Mucosa of descending colon (tissue), 3 donors: Measurements from ENCODE around the gene C17orf114.

ENCODE experiments used
- ATAC-seq: fragments of 200-7000 bp; cut with Tn5 transposase; one replicate; pipeline ENCODE4 v1.9.1; 2020; ENCODE audit warnings: mild to moderate bottlenecking, moderate library complexity
- DNase-seq, 3 donors: peaks; one replicate each; pipeline ENCODE4 v3.0.0-alpha.2; 2020
- H3K36me3 ChIP-seq: fragments of 200-600 bp; one replicate; pipeline ENCODE4 v1.8.0; 2021; ENCODE audit warnings: low read depth, mild to moderate bottlenecking
- H3K4me1 ChIP-seq: fragments of 200-600 bp; one replicate; pipeline ENCODE4 v1.8.0; 2021; ENCODE audit warnings: low read depth, mild to moderate bottlenecking
- H3K4me3 ChIP-seq: fragments of 200-600 bp; one replicate; pipeline ENCODE4 v1.8.0; 2021; ENCODE audit warnings: mild to moderate bottlenecking
- H3K9me3 ChIP-seq: fragments of 200-600 bp; one replicate; pipeline ENCODE4 v1.8.0; 2021; ENCODE audit warnings: mild to moderate bottlenecking
- intact Hi-C, 2 donors: fragments of 100-400 bp; cut with DNase I in 1 of 2; cut with micrococcal nuclease in 1 of 2; formaldehyde crosslinking; loops; one replicate each; pipeline versions ENCODE4 v1.11.0 to v1.11.1; 2022; cut with DNase I, micrococcal nuclease
- TF ChIP-seq, protein P1 (sequence below): fragments of 200-600 bp; IDR thresholded peaks from one replicate; pipeline ENCODE4 v1.8.0; 2022; ENCODE audit warnings: antibody characterized with exemption, mild to moderate bottlenecking
- donor health status: DM: no; HTN: no; CAD: no; lungs with moderate emphysema.
- donor health status: DM: no; HTN: no; CAD: no.
- donor health status: DM: no; HTN: yes; CAD: no.

The C17orf114 gene

DNA sequence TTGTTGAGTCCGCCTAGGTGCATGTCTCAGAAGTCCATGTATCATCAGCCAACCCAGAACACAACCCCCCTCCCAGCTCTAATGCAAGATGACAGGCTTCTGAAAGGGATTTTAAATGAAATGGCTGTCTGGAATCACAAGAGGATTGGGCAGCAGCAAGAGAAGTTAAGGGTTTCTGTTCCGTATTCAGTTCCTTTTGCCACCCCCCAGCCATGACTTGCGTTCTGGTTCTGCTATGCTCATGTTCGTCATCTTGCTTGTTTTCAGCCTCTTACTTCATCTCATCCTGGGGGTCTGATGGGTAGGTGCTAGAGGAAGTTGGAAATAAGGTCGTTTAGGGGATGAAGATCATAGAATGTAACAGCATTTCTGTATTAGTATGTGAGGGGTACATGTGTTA lies 43.0 kb upstream of the C17orf114 start:
- intact Hi-C loops: no loop called here
- ATAC-seq (no peak), DNase-seq (no peak)
- Histone ChIP-seq H3K9me3 (no peaks in the 10 kb centered on the region), H3K4me1 (peaks cover 29% of the 10 kb centered on the region), H3K36me3 (no peaks in the 10 kb centered on the region), H3K4me3 (no peak overlapping the region)
- TF ChIP-seq, protein P1, sequence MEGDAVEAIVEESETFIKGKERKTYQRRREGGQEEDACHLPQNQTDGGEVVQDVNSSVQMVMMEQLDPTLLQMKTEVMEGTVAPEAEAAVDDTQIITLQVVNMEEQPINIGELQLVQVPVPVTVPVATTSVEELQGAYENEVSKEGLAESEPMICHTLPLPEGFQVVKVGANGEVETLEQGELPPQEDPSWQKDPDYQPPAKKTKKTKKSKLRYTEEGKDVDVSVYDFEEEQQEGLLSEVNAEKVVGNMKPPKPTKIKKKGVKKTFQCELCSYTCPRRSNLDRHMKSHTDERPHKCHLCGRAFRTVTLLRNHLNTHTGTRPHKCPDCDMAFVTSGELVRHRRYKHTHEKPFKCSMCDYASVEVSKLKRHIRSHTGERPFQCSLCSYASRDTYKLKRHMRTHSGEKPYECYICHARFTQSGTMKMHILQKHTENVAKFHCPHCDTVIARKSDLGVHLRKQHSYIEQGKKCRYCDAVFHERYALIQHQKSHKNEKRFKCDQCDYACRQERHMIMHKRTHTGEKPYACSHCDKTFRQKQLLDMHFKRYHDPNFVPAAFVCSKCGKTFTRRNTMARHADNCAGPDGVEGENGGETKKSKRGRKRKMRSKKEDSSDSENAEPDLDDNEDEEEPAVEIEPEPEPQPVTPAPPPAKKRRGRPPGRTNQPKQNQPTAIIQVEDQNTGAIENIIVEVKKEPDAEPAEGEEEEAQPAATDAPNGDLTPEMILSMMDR: no peak

DNA sequence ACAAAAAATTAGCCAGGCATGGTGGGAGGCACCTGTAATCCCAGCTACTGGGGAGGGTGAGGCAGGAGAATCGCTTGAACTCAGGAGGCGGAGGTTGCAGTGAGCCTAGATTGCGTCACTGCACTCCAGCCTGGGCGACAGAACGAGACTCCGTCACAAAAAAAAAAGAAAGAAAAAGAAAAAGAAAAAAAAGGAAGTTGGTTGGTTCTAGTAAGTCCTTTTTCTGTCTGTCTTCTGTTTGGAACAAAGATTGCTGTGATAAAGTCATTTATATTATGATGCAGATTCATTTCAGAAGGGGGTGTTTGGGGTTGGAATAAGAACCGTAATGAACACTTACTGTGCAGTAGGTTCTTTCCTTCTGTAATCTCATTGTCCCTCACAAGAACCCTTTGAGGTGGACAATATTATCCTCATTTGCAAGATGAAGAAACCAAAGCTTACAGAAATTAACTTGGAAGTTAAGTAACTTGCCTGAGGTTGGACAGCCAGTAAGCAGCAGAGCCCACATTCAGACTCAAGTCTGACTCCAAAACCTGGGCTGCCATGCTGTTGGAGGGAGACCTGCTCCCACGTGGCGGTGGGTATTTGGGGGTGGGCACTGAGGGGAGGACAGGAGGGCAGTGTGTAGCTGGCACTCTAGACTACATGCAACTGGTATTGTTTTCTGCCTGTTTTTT lies 41.3 kb upstream of the C17orf114 start:
- intact Hi-C loops: no loop called here
- no peak for ATAC-seq
- H3K4me1 ChIP-seq: peaks cover 16% of the 10 kb centered on the region
- TF ChIP-seq, protein P1: no peak
- no peaks in the 10 kb centered on the region for H3K9me3 ChIP-seq
- DNase-seq: no peak
- no peaks in the 10 kb centered on the region for H3K36me3 ChIP-seq
- H3K4me3 ChIP-seq: no peak overlapping the region

DNA sequence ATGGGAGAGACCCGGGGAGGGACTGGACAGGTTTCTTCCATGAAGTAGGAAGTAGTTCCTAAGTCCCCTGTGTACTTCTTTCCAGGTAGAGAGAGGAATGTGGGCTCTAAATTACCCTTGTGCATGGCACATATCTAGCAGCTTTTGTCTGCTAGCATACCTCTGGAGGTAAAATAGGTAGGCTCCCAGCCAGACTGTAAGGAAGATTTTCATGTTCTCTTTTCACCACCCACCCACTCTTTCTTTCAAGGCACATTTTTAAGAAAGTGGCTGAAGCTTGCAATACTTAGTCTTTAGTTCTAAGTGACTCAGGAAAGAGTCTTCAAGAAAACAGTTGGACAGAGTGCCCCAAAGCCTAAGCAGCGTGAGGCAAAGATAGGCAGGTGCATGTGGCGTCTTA lies 40.2 kb upstream of the C17orf114 start:
- Histone ChIP-seq H3K9me3 (no peaks in the 10 kb centered on the region), H3K36me3 (no peaks in the 10 kb centered on the region), H3K4me1 (peaks cover 16% of the 10 kb centered on the region), H3K4me3 (no peak overlapping the region)
- intact Hi-C loops: no loop called here
- no peak for ATAC-seq
- TF ChIP-seq, protein P1: no peak
- DNase-seq: no peak

DNA sequence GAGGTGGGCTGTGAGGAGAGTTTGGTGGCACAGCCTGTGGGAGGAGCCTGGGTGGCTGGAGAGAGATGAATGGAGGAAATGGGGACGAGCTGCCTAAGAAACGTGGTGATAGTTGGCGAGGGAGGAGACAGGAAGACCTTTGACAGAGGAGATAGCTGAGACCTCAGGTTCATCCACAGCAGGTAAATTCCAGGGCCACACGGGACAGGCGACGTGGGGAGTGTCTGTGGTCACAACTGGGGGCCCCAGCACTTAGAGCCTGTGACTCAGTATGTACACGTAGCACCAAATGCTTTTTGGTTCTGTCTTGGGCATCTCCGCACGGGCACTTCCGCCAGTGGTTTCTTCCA lies 38.7 kb upstream of the C17orf114 start:
- no peaks in the 10 kb centered on the region for H3K9me3 ChIP-seq
- no peak for ATAC-seq
- DNase-seq: no peak
- H3K36me3 ChIP-seq: no peaks in the 10 kb centered on the region
- TF ChIP-seq, protein P1: no peak
- intact Hi-C loops: no loop called here
- no peak overlapping the region for H3K4me3 ChIP-seq
- peaks cover 23% of the 10 kb centered on the region for H3K4me1 ChIP-seq

DNA sequence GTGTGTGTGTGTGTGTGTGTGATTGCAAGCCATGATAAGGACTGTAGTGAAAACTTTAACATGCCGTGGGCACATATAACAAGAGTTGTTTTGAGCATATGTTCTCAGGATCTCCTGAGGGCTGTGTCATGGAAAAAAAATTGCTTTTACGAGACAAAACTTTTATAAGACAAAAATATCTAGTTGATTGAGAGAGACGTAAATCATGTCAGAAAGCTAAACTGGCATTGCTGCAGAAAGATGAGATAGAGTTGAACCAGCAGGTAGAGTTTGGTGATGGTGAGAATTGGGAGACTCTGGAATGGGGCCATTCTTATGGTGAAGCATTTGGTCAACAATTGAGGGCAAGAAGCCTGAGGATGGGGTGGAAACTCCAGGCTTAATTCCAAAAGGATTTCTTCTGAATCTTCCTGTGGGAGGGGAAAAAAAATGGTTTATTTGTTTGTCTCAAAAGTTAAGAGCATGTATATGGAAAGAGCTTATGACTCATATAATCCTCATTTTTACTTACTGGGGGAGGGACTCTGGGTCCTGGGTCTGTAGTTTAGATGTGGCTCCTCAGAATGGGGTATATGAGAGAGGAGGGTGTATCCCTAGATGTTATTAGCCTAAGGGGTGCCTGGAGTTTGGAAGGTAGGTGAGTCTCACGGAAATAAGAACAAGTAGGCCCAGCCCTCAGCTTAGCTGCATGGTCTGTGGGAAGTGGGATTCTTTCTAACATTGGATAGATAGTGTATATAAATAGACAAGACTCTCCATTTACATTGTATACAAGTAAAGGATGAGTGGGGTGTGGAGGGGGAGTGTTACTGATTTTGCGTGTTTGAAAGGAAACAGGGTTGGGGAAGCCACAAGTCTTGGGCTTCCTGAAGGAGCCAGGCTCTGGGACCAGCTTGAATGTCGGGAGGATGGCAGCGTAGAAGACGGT lies 38.1 kb upstream of the C17orf114 start:
- Histone ChIP-seq H3K4me3 (no peak overlapping the region), H3K4me1 (peaks cover 25% of the 10 kb centered on the region), H3K9me3 (no peaks in the 10 kb centered on the region), H3K36me3 (no peaks in the 10 kb centered on the region)
- ATAC-seq: no peak
- TF ChIP-seq, protein P1: no peak
- no peak for DNase-seq
- intact Hi-C loops: no loop called here
